Prostate gland (tissue), 2 donors: ENCODE results near the gene GPRIN2.

Experiments used
- POLR2A ChIP-seq: fragments of 450-650 bp; IDR thresholded peaks from one replicate; pipeline ENCODE4 v1.6.1; 2016; ENCODE audit warnings: antibody characterized with exemption, mild to moderate bottlenecking
- TF ChIP-seq, protein P1 (sequence below), 4 experiments: fragments of 200-600 bp in 2 of 4; fragments of 450-650 bp in 2 of 4; sonication (generic) in 2 of 4; IDR thresholded peaks; 1 replicate in 3 of 4; 2 replicates in 1 of 4; pipeline ENCODE4 v1.5.1; 2016 to 2019; ENCODE audit warnings: antibody characterized with exemption in 4 of 4, mild to moderate bottlenecking in 2 of 4, moderate library complexity in 2 of 4

DNA sequence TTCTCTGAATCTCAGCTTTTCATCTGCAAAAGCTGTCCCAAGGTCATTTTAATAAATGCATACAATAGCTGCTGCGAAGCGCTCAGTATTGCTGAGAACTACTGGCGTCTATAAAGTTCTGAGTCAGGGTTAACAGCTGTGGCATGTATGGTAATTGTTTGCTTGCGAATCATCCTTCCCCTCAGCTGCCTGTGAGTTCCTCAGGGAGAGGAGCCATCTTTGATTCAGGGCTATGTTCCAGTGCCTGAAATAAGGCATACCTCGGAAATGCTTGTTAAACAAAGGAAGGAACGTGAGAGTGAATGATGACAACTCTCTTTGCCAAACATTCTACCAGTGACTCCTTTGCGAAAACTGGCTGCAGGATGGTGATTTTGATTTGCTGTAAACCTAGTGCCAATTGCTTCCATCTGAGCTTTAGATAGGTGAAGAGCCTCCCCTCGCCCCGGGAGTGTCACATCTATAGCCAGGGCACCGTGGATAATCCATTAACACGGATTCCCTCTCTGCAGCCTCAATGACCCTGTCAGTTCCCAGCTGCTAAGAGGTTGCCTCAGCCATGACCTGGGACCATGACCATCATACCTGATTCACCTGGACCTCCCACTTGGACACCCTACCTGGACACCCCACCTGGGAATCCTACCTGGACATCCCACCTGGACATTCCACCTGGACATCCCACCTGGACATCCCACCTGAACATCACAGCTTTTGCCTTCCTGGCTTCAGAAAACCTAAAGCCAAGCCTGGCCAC is 39.6 kb downstream of the GPRIN2 start:
- TF ChIP-seq, protein P1, sequence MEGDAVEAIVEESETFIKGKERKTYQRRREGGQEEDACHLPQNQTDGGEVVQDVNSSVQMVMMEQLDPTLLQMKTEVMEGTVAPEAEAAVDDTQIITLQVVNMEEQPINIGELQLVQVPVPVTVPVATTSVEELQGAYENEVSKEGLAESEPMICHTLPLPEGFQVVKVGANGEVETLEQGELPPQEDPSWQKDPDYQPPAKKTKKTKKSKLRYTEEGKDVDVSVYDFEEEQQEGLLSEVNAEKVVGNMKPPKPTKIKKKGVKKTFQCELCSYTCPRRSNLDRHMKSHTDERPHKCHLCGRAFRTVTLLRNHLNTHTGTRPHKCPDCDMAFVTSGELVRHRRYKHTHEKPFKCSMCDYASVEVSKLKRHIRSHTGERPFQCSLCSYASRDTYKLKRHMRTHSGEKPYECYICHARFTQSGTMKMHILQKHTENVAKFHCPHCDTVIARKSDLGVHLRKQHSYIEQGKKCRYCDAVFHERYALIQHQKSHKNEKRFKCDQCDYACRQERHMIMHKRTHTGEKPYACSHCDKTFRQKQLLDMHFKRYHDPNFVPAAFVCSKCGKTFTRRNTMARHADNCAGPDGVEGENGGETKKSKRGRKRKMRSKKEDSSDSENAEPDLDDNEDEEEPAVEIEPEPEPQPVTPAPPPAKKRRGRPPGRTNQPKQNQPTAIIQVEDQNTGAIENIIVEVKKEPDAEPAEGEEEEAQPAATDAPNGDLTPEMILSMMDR (IDR thresholded peaks at IDR 0.05): no peak
- no peak for TF ChIP-seq POLR2A
